A549 (cell line): Measurements from ENCODE around the gene PTPRA.

Source experiments
- CHD2 ChIP-seq: fragments of 150-350 bp; IDR thresholded peaks from 2 replicates; pipeline ENCODE4 v1.6.1; 2014; ENCODE audit warnings: low read length; ENCODE audit not compliant: partially characterized antibody
- EP300 ChIP-seq, 2 experiments: fragments of >200 bp; sonication (Bioruptor Twin); formaldehyde crosslinking; IDR thresholded peaks; 2 replicates in 1 of 2; 3 replicates in 1 of 2; pipeline ENCODE4 v1.6.1; 2016 to 2017
- JUNB ChIP-seq: fragments of >200 bp; sonication (Bioruptor Twin); formaldehyde crosslinking; IDR thresholded peaks from 2 replicates; pipeline ENCODE4 v1.6.1; 2016
- MAFK ChIP-seq: fragments of 450-650 bp; IDR thresholded peaks from 2 replicates; pipeline ENCODE4 v1.6.1; 2014; ENCODE audit not compliant: partially characterized antibody
- MYC ChIP-seq: IDR thresholded peaks from 2 replicates; pipeline ENCODE4 v1.6.1; 2012; ENCODE audit warnings: mild to moderate bottlenecking, inconsistent platforms, low read length, improper control_type of control experiment, borderline replicate concordance
- RCOR1 ChIP-seq: fragments of 150-350 bp; IDR thresholded peaks from 2 replicates; pipeline ENCODE4 v1.6.1; 2014; ENCODE audit warnings: antibody characterized with exemption, low read length, low read depth
- TF ChIP-seq, protein P1 (sequence below): fragments of >200 bp; sonication (Bioruptor Twin); formaldehyde crosslinking; IDR thresholded peaks from 3 replicates; pipeline ENCODE4 v1.5.1; 2016
- TF ChIP-seq, protein P2 (sequence below): fragments of 450-650 bp; IDR thresholded peaks from 2 replicates; pipeline ENCODE4 v1.6.1; 2014; ENCODE audit warnings: antibody characterized with exemption
- TF ChIP-seq, protein P3 (sequence below): fragments of 200-600 bp; sonication (generic); IDR thresholded peaks from 2 replicates; pipeline ENCODE4 v1.6.1; 2016; ENCODE audit warnings: antibody characterized with exemption, mild to moderate bottlenecking, moderate library complexity

DNA sequence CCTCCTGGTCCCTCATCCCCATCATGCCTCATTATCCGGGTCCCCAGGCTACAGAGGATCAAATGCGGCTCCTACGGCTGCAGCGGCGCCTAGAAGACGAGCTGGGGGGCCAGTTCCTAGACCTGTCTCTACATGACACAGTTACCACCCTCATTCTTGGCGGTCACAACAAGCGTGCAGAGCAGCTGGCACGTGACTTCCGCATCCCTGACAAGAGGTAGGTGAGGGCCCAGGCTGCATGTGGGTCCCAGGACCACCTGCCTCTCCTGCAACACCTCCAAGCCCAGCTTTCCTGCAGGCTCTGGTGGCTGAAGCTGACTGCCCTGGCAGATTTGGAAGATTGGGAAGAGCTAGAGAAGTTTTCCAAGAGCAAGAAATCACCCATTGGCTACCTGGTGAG is 8.2 kb upstream of the PTPRA start:
- no peak for TF ChIP-seq RCOR1
- no peak for TF ChIP-seq CHD2
- TF ChIP-seq MYC, result no peak
- TF ChIP-seq, protein P1, sequence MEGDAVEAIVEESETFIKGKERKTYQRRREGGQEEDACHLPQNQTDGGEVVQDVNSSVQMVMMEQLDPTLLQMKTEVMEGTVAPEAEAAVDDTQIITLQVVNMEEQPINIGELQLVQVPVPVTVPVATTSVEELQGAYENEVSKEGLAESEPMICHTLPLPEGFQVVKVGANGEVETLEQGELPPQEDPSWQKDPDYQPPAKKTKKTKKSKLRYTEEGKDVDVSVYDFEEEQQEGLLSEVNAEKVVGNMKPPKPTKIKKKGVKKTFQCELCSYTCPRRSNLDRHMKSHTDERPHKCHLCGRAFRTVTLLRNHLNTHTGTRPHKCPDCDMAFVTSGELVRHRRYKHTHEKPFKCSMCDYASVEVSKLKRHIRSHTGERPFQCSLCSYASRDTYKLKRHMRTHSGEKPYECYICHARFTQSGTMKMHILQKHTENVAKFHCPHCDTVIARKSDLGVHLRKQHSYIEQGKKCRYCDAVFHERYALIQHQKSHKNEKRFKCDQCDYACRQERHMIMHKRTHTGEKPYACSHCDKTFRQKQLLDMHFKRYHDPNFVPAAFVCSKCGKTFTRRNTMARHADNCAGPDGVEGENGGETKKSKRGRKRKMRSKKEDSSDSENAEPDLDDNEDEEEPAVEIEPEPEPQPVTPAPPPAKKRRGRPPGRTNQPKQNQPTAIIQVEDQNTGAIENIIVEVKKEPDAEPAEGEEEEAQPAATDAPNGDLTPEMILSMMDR, result no peak
- TF ChIP-seq JUNB, result no peak
- TF ChIP-seq, protein P2, sequence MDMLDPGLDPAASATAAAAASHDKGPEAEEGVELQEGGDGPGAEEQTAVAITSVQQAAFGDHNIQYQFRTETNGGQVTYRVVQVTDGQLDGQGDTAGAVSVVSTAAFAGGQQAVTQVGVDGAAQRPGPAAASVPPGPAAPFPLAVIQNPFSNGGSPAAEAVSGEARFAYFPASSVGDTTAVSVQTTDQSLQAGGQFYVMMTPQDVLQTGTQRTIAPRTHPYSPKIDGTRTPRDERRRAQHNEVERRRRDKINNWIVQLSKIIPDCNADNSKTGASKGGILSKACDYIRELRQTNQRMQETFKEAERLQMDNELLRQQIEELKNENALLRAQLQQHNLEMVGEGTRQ, result no peak
- no peak for TF ChIP-seq MAFK
- no peak for TF ChIP-seq EP300 (IDR thresholded peaks at IDR 0.05)
- TF ChIP-seq, protein P3, sequence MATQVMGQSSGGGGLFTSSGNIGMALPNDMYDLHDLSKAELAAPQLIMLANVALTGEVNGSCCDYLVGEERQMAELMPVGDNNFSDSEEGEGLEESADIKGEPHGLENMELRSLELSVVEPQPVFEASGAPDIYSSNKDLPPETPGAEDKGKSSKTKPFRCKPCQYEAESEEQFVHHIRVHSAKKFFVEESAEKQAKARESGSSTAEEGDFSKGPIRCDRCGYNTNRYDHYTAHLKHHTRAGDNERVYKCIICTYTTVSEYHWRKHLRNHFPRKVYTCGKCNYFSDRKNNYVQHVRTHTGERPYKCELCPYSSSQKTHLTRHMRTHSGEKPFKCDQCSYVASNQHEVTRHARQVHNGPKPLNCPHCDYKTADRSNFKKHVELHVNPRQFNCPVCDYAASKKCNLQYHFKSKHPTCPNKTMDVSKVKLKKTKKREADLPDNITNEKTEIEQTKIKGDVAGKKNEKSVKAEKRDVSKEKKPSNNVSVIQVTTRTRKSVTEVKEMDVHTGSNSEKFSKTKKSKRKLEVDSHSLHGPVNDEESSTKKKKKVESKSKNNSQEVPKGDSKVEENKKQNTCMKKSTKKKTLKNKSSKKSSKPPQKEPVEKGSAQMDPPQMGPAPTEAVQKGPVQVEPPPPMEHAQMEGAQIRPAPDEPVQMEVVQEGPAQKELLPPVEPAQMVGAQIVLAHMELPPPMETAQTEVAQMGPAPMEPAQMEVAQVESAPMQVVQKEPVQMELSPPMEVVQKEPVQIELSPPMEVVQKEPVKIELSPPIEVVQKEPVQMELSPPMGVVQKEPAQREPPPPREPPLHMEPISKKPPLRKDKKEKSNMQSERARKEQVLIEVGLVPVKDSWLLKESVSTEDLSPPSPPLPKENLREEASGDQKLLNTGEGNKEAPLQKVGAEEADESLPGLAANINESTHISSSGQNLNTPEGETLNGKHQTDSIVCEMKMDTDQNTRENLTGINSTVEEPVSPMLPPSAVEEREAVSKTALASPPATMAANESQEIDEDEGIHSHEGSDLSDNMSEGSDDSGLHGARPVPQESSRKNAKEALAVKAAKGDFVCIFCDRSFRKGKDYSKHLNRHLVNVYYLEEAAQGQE, result no peak
